GM21619 (cell line): ENCODE data around the gene ARPC1B.
A peak's percentile ranks its signal among the peaks of the same experiment; 100 is the strongest.

Source experiments
- ATAC-seq: cut with Tn5 transposase; IDR thresholded peaks from one replicate; pipeline ENCODE4 v1.9.1; 2021; ENCODE audit not compliant: unreplicated experiment

Gene ARPC1B

GRCh38 chr7:99387912-99388311, 13.4 kb downstream of the ARPC1B start:
- no peak for ATAC-seq

DNA sequence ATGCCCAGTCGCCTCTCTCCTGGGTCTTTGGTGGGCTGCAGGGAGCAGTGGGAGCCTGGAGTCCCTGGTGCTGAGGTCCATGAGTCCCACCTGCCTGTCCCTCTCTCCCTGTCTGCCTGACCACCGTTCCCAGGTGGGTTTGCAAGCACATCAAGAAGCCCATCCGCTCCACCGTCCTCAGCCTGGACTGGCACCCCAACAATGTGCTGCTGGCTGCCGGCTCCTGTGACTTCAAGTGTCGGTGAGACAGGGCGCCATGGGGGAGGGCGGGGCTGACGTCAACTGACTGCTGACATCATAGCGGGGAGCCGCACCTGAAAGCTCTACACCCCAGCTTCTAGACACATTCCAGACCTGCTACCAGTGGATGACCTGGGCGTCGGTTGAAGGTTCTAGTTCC, 15.2 kb downstream of the ARPC1B start:
- ATAC-seq = no peak

DNA sequence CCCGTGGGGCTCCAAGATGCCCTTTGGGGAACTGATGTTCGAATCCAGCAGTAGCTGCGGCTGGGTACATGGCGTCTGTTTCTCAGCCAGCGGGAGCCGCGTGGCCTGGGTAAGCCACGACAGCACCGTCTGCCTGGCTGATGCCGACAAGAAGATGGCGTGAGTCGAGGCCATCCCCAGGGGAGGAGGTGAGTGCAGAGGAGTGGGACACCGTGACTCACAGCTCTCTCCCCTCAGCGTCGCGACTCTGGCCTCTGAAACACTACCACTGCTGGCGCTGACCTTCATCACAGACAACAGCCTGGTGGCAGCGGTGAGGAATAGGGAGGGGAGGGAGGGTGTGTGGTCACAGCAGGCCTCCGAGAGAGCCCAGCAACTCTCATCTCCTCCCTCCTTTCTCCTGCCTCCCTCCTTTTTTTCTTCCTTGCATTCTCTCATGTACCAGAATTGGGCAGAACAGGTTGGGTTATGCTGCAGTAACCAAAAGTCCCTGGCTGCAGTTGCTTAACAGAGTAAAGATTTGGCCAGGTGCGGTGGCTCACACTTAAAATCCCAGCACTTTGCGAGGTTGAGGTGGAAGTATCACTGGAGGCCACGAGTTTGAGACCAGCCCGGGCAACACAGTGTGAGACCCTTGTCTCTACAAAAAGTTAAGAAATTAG, 16.5 kb downstream of the ARPC1B start:
- no peak for ATAC-seq

GRCh38 chr7:99392046-99392445, 17.5 kb downstream of the ARPC1B start:
- no peak for ATAC-seq

- ATAC-seq = no peak
Observed at GRCh38 chr7:99392659-99393354, 18.3 kb downstream of the ARPC1B start.

DNA sequence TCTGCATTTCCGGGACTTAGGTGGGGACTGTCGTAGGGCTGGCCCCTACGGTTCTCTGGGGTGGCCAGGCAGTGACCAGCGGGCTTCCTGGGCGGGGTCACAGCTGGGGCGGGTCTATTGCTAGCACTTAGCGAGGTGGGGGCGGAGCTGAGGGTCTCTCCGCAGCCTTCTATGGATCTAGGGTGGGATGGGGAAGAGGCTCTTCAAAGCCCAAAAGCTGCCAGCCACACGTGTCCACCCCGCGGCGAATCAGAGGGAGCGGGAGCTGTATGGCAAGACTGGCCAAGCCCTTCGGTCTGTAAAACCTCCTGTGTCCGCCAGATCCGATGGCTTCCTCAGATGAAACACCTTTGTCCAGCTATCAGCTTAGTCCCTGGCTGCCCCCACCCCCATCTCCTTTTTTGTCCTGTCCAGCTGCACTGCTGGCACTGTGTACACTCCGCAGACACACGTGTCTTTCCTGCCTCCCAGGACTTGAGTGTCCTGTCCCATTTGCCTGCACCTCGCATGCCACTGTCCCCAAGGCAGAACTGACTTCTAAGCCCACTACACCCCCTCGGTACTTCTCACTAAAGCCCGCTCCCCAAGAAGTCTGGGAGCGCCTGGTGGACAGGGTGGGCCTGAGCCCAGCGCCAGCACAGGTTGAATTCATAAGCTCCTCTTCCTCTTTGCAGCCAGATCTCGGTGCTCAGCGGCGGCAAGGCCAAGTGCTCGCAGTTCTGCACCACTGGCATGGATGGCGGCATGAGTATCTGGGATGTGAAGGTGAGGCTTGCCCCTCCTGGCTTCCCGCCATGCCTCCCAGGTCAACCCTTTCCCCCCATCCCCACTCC, 19.0 kb downstream of the ARPC1B start:
- no peak for ATAC-seq

DNA sequence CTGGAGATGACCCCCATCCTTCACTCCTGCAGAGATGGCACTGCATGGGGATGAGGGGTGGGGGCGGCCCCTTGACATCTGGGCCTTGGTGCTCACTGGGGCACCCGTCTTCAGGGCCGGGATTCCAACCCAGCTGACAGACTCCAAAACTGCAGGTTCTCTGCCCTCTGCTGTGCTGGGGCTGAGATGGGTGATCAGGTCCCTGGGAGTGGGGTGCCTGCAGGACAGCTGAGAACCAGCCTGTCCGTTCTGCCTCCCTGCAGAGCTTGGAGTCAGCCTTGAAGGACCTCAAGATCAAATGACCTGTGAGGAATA, 19.6 kb downstream of the ARPC1B start:
- no peak for ATAC-seq

DNA sequence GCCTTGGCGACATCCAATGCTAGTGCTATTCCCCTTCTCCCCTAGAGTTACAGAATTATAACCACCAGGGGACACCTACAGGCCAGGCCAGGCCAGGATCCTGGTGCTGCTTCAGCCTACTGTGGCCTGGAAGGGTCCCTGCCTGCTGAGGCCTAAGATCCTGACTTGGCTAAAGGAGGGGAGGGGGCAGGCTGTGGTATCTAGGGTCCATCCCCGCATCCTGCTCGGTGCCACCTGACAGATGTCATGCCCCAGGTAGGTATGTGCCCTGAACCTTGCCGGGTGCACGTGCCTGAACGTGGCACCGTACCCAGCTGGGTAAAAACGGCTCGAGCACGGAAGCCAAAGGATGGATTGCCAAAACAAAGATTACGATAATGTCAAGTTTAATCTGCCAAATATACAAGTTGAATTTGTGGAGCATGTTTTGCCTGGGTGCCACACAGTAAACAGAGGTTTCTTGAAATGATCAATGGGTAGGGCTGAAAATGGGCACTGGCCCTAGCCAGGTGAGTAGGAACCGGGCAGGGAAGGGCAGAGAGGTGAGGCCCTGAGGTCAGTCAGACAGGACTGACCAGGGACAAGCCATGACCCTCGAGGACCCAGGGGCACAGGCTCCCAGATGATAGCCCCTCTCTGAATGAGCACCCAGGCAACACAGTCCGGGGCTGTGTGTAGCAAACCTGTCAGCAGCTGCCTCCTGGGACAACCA, 21.2 kb downstream of the ARPC1B start:
- no peak for ATAC-seq

- no peak for ATAC-seq
Observed at GRCh38 chr7:99396418-99397296, 22.1 kb downstream of the ARPC1B start.

DNA sequence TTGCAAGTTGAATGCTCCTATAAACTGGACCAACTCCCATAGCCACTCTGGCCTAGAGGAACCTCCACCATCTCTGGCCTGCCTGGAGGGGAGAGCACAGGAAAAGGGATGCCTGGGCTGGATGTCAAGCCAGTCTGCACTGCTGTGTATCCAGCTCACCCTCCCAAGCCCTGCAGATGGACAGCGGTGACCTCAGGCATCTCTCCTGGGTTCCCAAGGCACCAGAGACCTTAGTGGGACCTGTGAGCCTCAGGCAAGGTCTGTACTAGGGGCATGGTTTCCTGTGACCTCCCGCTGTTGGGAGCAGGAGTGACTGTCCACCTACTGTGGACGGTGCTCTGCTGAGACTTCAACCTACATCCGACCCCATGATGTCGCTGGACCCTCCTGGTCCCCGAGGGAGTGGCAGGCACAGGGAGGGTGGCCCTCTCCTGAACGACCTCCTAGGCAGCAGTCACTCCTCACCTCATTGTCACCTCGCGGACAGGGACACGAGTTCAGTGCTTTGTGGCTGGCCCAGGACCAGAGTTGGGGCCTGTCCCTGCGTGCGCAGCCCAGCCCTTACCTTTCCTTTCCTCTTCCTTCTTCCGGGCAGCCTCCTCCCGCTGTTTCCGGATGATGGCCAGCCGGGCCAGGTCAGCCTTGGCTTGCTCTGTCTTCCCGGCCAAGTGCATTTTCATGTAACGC, 22.9 kb downstream of the ARPC1B start:
- ATAC-seq = no peak

GRCh38 chr7:99398891-99399445, 24.4 kb downstream of the ARPC1B start:
- no peak for ATAC-seq

GRCh38 chr7:99399597-99399996, 25.1 kb downstream of the ARPC1B start:
- no peak for ATAC-seq

DNA sequence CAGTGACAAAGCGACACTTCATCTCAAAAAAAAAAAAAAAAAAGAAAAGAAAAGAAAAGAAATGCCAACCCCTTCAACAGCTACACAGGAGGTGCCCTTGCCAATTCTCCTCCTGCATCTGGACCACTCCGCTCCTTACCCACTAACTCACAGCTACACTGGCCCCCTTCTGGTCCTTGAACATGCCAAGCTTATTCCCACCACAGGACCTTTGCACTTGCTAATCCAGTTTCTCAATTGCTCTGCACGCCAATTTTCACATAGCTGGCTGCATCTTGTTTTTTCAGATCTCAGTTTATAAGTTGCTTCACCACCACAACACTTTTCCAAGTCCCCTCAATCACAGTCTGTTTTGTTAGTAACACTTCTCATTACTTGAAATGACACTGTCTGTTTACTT, 28.3 kb downstream of the ARPC1B start:
- no peak for ATAC-seq

DNA sequence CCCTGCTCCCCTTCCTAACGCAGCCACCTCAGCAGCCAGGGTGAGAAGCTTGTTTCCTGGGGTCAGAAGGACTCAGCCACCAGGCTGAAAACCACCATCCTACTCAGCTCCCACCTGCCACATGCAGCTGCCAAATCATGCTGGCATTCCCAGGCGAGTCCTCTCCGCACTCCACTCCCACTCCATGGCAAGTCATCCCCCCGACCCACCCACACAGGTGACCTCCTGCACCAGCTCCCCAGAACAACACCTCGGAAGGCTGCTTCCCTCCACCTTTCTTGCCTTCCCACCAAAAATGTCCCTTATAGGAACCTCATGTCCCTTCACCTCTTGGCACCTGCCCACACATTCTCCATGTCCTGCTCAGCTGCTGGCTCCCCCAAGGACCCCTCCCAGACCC, 29.2 kb downstream of the ARPC1B start:
- ATAC-seq = no peak

GRCh38 chr7:99404235-99404976, 29.9 kb downstream of the ARPC1B start:
- ATAC-seq = no peak

GRCh38 chr7:99404977-99405320, 30.4 kb downstream of the ARPC1B start:
- ATAC-seq = no peak

- no peak for ATAC-seq
Observed at GRCh38 chr7:99406557-99406956, 32.0 kb downstream of the ARPC1B start.

- peak; percentile 3 for ATAC-seq
Observed at GRCh38 chr7:99407872-99408378, 33.4 kb downstream of the ARPC1B start.
